Aortic smooth muscle cell (primary cell): Measurements from ENCODE around the gene VPS37C. TPM values are rescaled to one million over a fixed set of nuclear protein-coding genes. Genes with fewer than 3 reads are reported as not detected.

Experiments used
- total RNA-seq: library from RNA; depleted of rRNA; stranded (reverse); fragments of >200 nt; gene quantifications from 2 replicates; pipeline ENCODE4 v1.2.3, GENCODE V29; 2014

Gene VPS37C
- total RNA-seq: 8.1 and 8.8 TPM in 2 replicates

DNA sequence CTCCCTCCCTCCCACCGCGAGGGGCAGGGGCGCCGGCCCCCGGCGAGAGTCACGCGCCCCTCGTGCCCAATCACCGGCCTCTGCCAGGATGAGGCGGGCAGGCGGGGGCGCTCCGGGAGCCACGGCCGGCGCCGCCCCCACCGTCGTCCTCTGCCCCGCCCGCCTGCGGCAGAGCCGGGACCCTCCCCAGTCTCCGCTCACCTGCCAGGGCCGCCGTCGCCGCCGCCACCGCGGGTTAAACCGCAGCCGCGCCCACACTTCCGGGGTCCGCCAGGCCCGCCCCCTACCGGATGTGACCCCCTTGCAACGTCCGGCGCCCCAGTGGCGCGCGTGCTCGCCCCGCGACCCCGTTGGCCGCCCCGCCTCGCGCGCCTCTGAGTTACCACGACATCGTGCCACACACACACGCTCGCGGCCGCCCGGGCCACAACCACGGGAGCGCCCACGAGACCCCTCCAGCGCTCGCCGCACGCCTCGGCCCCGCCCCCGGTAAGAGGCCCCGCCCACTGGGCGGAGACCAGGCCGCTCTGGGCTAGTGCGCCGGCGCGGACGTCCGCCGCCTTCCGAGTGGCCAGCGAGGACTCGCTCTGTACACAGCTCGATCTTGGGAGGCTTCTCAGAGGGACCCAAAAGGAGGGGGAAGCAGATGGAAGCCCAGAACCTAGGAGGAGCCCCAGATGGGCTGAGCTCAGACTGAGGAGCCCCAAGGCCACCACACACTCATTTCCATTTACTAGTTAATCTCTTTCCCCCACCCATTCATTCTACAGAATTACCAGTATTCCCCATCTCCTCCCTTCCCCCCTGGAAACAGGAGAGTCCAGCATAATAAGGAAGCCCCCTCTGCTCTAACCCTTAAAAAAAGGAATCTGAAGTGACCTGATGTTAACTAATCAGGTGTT lies at the start of gene VPS37C:
Gene VPS37C (minus strand): TSS at position 237 of the 902 bp plus-strand sequence. CDS start 22,597 bp downstream, outside the sequence.

DNA sequence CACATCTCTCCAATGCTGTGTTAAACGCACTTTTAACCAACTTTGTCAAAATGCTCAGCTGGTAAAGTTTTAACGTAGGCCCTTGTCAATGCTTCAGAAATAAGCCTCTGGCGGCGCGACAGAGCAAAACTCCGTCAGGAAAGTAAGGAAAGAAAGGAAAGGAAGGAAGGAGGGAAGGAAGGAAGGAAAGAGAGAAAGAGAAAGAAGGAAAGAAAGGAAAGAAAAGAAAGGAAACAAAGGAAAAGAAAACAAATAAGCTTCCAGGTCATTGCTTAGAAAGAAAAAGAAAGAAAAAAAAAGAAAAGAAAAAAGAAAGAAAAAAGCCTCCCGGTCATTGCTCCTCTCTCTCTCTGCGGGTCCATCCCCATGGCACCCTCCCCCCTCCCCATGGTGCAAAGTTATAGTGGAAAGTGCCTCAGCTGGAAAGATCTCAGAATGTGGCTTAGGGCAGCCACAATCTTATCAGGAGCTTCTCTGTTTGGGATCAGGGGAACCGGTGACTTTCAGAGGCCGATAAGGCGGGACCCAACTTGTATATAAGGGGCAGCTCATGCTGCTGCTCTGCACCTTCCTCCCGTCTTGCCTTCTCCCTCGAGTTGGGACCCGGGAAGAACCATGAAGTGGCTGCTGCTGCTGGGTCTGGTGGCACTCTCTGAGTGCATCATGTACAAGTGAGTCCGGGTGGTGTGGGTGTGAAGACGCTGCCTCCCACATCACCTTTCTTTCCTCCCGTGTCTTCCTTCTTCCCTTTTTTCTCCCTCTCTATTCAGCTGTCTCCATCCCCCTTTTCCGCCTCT lies 41.9 kb upstream of the VPS37C start, which contains the start of gene PGA3:
Gene PGA3 (plus strand): TSS at position 566 of the 797 bp plus-strand sequence. CDS start 50 bp downstream, at position 616.

Other genes starting within 250 kb of the VPS37C start
- 31.3 and 34.7 TPM in 2 replicates for gene TMEM109, start 247.3 kb downstream of the VPS37C start, total RNA-seq
- 5.5 and 5.6 TPM in 2 replicates for gene TMEM132A, start 237.0 kb downstream of the VPS37C start, total RNA-seq
- 7.5 and 9.1 TPM in 2 replicates for gene SLC15A3, start 209.2 kb downstream of the VPS37C start, total RNA-seq
- under 0.01 TPM in 1 of 2 replicates, not detected in the other for gene CD6, start 189.7 kb downstream of the VPS37C start, total RNA-seq
- gene CD5, start 58.9 kb downstream of the VPS37C start, total RNA-seq: not detected in 2 replicates
- 0.25 and 0.79 TPM in 2 replicates for gene PGA3, start 42.1 kb upstream of the VPS37C start, total RNA-seq
- gene PGA4, start 60.9 kb upstream of the VPS37C start, total RNA-seq: 0.06 TPM in 1 of 2 replicates, not detected in the other
- gene PGA5, start 79.7 kb upstream of the VPS37C start, total RNA-seq: 0.13 TPM in 1 of 2 replicates, not detected in the other
- gene VWCE, start 133.9 kb upstream of the VPS37C start, total RNA-seq: 0.92 and 2.0 TPM in 2 replicates
- gene DDB1, start 171.7 kb upstream of the VPS37C start, total RNA-seq: 315 and 361 TPM in 2 replicates
- 14.5 and 20.1 TPM in 2 replicates for gene TKFC, start 171.8 kb upstream of the VPS37C start, total RNA-seq
- 35.1 and 45.0 TPM in 2 replicates for gene CYB561A3, start 200.5 kb upstream of the VPS37C start, total RNA-seq
- gene TMEM138, start 200.9 kb upstream of the VPS37C start, total RNA-seq: 16.1 and 17.7 TPM in 2 replicates
- 6.5 and 7.7 TPM in 2 replicates for gene TMEM216, start 231.2 kb upstream of the VPS37C start, total RNA-seq